ENCODE measurements around the gene STRIP2. TPM values are rescaled to one million over a fixed set of nuclear protein-coding genes. Genes with fewer than 3 reads are reported as not detected.

Gene STRIP2
- total RNA-seq, 2 experiments from 2014 or later, result 12.2 to 13.1 TPM

DNA sequence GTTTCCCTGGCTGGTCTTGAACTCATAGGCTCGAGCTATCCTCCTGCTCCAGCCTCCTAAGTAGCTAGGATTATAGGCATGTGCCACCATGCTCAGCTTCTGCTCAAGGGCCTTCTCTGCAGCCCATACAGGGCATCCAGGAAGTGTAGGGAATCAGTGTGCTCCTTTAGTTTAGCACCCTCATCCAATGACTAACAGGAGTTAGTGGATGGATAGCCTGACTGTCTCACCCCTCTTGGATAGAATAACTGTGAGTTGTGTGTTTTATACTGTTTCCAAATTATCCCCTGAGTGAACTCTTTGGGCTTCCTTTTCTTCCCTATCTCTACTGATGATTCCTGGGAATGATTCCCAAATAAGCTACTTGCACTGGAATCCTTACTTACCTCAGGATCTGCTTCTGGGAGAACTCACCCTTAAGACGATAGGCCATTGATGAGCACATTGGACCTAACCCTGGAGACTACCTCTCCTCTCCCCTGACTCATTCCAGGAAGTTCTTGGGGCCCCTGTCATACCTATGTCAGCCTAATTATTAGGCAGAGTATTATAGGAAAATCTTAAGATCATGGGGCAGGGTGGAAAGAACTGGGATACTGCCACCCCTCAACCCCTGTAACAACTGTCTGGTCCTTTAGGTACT, 18.5 kb downstream of the STRIP2 start:
- Mint-ChIP-seq H3K27me3 (no peaks in the 10 kb centered on the region), H3K9me3 (peaks cover 10% of the 10 kb centered on the region), H3K4me3 (no peak overlapping the region), H3K36me3 (ENCODE audit: low read depth) (peaks cover 41% of the 10 kb centered on the region), H3K4me1 (ENCODE audit: low read depth) (no peaks in the 10 kb centered on the region), H3K27ac (no peak overlapping the region)
- CTCF ChIA-PET, result interaction anchor here (0.7 to 2.0 kb wide), 5 partner anchors 10 to 85 kb away, joined by 3 to 6 read pairs (median 3); partner anchors contain the start of gene STRIP2
- POLR2A ChIA-PET, result interaction anchor here (1.0 kb wide), 1 partner anchor 8 kb away, joined by 3 read pairs; no protein-coding TSS in a partner anchor
- DNase-seq, result no peak
- intact Hi-C loops (cut with micrococcal nuclease), result no loop called here
- TF ChIP-seq, protein P1, sequence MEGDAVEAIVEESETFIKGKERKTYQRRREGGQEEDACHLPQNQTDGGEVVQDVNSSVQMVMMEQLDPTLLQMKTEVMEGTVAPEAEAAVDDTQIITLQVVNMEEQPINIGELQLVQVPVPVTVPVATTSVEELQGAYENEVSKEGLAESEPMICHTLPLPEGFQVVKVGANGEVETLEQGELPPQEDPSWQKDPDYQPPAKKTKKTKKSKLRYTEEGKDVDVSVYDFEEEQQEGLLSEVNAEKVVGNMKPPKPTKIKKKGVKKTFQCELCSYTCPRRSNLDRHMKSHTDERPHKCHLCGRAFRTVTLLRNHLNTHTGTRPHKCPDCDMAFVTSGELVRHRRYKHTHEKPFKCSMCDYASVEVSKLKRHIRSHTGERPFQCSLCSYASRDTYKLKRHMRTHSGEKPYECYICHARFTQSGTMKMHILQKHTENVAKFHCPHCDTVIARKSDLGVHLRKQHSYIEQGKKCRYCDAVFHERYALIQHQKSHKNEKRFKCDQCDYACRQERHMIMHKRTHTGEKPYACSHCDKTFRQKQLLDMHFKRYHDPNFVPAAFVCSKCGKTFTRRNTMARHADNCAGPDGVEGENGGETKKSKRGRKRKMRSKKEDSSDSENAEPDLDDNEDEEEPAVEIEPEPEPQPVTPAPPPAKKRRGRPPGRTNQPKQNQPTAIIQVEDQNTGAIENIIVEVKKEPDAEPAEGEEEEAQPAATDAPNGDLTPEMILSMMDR (IDR thresholded peaks at IDR 0.05), result no peak
- no peak for ATAC-seq

DNA sequence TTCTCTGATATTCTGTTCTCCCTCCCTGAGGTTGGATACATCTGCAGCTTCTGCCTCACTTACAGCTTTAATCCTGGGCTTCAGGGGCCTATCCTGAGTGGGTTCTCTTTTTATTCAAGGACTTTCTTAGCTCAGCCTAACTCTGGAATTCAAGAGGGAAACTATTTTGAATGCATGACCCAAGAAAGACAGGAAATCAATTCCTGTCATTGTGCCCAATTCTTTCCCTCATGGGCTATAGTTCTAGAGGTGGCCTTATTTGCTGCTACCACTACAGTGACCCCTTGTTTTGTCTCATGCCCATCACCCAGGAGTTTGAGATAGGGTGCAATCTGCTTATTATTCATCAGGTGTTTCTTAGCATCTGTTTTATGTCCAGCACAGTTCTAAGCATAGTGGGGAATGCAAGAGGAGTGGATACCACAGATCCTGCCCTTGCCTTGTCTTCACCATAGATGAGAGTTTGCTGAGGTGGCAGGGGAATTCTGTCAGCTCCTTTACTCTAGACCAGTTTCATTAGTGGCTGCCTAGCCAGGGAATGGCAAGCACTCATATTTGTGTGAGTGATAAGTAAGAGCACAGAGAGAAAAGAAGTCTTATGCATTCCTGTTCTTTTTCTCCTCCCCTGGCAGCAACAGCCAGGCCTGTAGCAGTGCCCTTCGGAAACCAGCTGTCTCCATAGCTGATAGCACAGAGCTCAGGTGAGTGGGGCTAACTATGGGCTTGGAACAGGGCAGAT, 19.4 kb downstream of the STRIP2 start:
- no peaks in the 10 kb centered on the region for H3K27me3 Mint-ChIP-seq
- POLR2A ChIA-PET, result no interaction called here
- intact Hi-C loops (cut with micrococcal nuclease), result no loop called here
- peaks cover 35% of the 10 kb centered on the region for H3K36me3 Mint-ChIP-seq (ENCODE audit: low read depth)
- ATAC-seq, result no peak
- H3K4me3 Mint-ChIP-seq, result no peak overlapping the region
- TF ChIP-seq, protein P1 (IDR thresholded peaks at IDR 0.05), result no peak
- H3K4me1 Mint-ChIP-seq (ENCODE audit: low read depth), result no peaks in the 10 kb centered on the region
- H3K27ac Mint-ChIP-seq, result no peak overlapping the region
- CTCF ChIA-PET, result interaction anchor here (0.9 to 1.3 kb wide), 2 partner anchors 11 to 20 kb away, joined by 3 read pairs; partner anchors contain the start of gene STRIP2
- peaks cover 5% of the 10 kb centered on the region for H3K9me3 Mint-ChIP-seq
- no peak for DNase-seq

DNA sequence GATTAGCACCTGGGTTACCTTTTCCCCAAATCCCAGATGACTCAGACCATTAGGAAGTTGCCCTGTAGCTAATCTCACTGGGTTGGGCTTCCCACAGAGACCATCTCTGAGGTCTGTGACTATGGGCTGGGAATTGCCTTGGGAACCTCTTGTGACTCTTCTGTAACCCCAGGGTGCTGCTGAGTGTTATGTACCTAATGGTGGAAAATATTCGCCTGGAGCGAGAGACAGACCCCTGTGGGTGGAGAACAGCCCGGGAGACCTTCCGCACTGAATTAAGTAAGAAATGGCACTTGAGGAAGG, 20.0 kb downstream of the STRIP2 start:
- Mint-ChIP-seq H3K27ac (no peak overlapping the region), H3K27me3 (no peaks in the 10 kb centered on the region), H3K36me3 (ENCODE audit: low read depth) (peaks cover 29% of the 10 kb centered on the region), H3K4me1 (ENCODE audit: low read depth) (no peaks in the 10 kb centered on the region), H3K9me3 (peaks cover under 1% of the 10 kb centered on the region), H3K4me3 (no peak overlapping the region)
- DNase-seq (no peak), ATAC-seq (no peak)
- CTCF ChIA-PET, result no interaction called here
- intact Hi-C loops (cut with micrococcal nuclease), result no loop called here
- TF ChIP-seq, protein P1 (IDR thresholded peaks at IDR 0.05), result no peak
- POLR2A ChIA-PET, result no interaction called here

DNA sequence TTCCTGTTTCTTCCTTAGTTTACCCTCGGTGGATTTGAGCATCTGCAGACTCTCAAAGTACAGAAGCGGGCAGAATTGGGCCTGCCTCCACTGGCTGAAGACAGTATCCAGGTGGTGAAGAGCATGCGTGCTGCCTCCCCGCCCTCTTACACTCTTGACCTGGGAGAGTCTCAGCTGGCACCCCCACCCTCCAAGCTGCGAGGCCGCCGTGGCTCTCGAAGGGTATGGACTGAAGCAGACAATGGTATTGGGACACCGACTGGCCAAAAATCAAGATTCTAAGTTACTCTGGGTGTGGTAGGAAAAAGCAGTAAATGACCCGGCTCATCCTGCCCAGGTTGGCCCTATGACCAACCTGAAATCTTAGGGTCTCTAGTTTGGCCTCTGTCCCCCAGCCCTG, 22.2 kb downstream of the STRIP2 start:
- Mint-ChIP-seq H3K36me3 (ENCODE audit: low read depth) (peaks cover 15% of the 10 kb centered on the region), H3K4me3 (no peak overlapping the region), H3K9me3 (no peaks in the 10 kb centered on the region), H3K27me3 (no peaks in the 10 kb centered on the region), H3K4me1 (ENCODE audit: low read depth) (no peaks in the 10 kb centered on the region), H3K27ac (no peak overlapping the region)
- CTCF ChIA-PET, result no interaction called here
- DNase-seq (no peak), ATAC-seq (no peak)
- intact Hi-C loops (cut with micrococcal nuclease), result no loop called here
- POLR2A ChIA-PET, result no interaction called here
- TF ChIP-seq, protein P1 (IDR thresholded peaks at IDR 0.05), result no peak

DNA sequence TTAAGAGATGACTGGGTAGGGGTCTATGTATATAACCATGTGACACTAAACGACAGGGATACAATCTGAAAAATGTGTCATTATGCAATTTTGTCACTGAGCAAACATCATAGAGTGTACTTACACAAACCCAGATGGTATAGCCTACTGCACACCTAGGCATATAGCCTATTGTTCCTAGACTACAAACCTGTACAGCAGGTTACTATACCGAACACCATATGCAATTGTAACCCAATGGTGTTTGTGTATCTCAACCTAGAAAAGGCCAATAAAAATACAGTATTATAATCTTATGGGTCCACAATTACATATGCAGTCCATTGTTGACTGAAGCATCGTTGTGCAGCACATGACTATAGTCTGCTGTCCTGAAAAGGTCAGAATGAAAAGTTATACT, 22.9 kb downstream of the STRIP2 start:
- DNase-seq (no peak), ATAC-seq (no peak)
- Mint-ChIP-seq H3K27me3 (no peaks in the 10 kb centered on the region), H3K4me1 (ENCODE audit: low read depth) (no peaks in the 10 kb centered on the region), H3K36me3 (ENCODE audit: low read depth) (peaks cover 15% of the 10 kb centered on the region), H3K27ac (no peak overlapping the region), H3K9me3 (no peaks in the 10 kb centered on the region), H3K4me3 (no peak overlapping the region)
- ChIA-PET CTCF (no interaction called here), POLR2A (no interaction called here)
- intact Hi-C loops (cut with micrococcal nuclease), result no loop called here
- TF ChIP-seq, protein P1 (IDR thresholded peaks at IDR 0.05), result no peak

All from activated CD8-positive, alpha-beta T cell treated with anti-CD3 and anti-CD28 coated beads for 36 hours (primary cell).